SU-DHL-6 (cell line): ENCODE data around the gene VPS9D1.

Experiments
- H2AFZ ChIP-seq: fragments of 200-600 bp; sonication (generic); 2 replicates; pipeline ENCODE4 v1.6.1; 2014; ENCODE audit warnings: low read depth, mild to moderate bottlenecking, moderate library complexity, mixed read lengths, antibody characterized with exemption, low read length; ENCODE audit not compliant: severe bottlenecking
- H3F3A ChIP-seq: fragments of 200-600 bp; shearing (Covaris generic); 2 replicates; pipeline ENCODE4 v1.6.0; 2016; ENCODE audit warnings: antibody characterized with exemption, mild to moderate bottlenecking; ENCODE audit not compliant: insufficient read depth
- H3K27ac ChIP-seq: fragments of 200-600 bp; sonication (generic); 2 replicates; pipeline ENCODE4 v1.5.1; 2016; ENCODE audit warnings: low read depth, mild to moderate bottlenecking, low read length, moderate library complexity, mixed read lengths
- H3K27me3 ChIP-seq: fragments of 200-600 bp; sonication (generic), shearing (Covaris generic); 2 replicates; pipeline ENCODE4 v1.6.0; 2014; ENCODE audit warnings: mild to moderate bottlenecking, low read length
- H3K36me3 ChIP-seq: fragments of 200-600 bp; sonication (generic); 2 replicates; pipeline ENCODE4 v1.6.1; 2014; ENCODE audit warnings: mild to moderate bottlenecking, low read length, mixed read lengths
- H3K4me2 ChIP-seq: fragments of 300-600, 200-600 bp; shearing (Covaris generic), sonication (generic); 2 replicates; pipeline ENCODE4 v1.6.0; 2014; ENCODE audit warnings: low read length, low read depth, mild to moderate bottlenecking; ENCODE audit not compliant: poor library complexity, severe bottlenecking
- H3K4me3 ChIP-seq: fragments of 200-600 bp; sonication (generic); 2 replicates; pipeline ENCODE4 v1.5.1; 2014; ENCODE audit warnings: antibody characterized with exemption, low read length, mild to moderate bottlenecking, mixed read lengths; ENCODE audit not compliant: insufficient read depth, poor library complexity, severe bottlenecking
- H3K79me2 ChIP-seq: fragments of 200-600 bp; sonication (generic); 2 replicates; pipeline ENCODE4 v1.6.1; 2014; ENCODE audit warnings: mild to moderate bottlenecking, low read length, moderate library complexity; ENCODE audit not compliant: insufficient read depth
- H3K9ac ChIP-seq: fragments of 200-600 bp; sonication (generic); 2 replicates; pipeline ENCODE4 v1.7.0; 2014; ENCODE audit warnings: mild to moderate bottlenecking, low read length
- H3K9me2 ChIP-seq: fragments of 200-600 bp; sonication (generic); replicated peaks from 2 replicates; pipeline ENCODE4 v1.6.1; 2014; ENCODE audit warnings: low read length; ENCODE audit not compliant: insufficient read depth
- H3K9me3 ChIP-seq: fragments of 200-600 bp; sonication (generic); 2 replicates; pipeline ENCODE4 v1.6.1; 2014; ENCODE audit warnings: low read length, mixed read lengths; ENCODE audit not compliant: insufficient read depth
- H4K20me1 ChIP-seq: fragments of 200-600 bp; sonication (generic); 2 replicates; pipeline ENCODE4 v1.6.1; 2014; ENCODE audit warnings: low read depth, mild to moderate bottlenecking, antibody characterized with exemption, low read length, moderate library complexity, mixed read lengths
- EZH2phosphoT487 ChIP-seq: fragments of 200-600 bp; sonication (generic), shearing (Covaris generic); conservative IDR thresholded peaks from 2 replicates; pipeline ENCODE4 v1.6.1; 2018; ENCODE audit warnings: mild to moderate bottlenecking, antibody characterized with exemption, low read length, moderate library complexity, mixed read lengths
- TF ChIP-seq, protein P1 (sequence below): fragments of 200-600 bp; sonication (generic); IDR thresholded peaks from one replicate; pipeline ENCODE4 v1.5.1; 2017; ENCODE audit warnings: antibody characterized with exemption, mild to moderate bottlenecking, low read length, moderate library complexity; ENCODE audit not compliant: insufficient read depth, poor library complexity, severe bottlenecking

The VPS9D1 gene

DNA sequence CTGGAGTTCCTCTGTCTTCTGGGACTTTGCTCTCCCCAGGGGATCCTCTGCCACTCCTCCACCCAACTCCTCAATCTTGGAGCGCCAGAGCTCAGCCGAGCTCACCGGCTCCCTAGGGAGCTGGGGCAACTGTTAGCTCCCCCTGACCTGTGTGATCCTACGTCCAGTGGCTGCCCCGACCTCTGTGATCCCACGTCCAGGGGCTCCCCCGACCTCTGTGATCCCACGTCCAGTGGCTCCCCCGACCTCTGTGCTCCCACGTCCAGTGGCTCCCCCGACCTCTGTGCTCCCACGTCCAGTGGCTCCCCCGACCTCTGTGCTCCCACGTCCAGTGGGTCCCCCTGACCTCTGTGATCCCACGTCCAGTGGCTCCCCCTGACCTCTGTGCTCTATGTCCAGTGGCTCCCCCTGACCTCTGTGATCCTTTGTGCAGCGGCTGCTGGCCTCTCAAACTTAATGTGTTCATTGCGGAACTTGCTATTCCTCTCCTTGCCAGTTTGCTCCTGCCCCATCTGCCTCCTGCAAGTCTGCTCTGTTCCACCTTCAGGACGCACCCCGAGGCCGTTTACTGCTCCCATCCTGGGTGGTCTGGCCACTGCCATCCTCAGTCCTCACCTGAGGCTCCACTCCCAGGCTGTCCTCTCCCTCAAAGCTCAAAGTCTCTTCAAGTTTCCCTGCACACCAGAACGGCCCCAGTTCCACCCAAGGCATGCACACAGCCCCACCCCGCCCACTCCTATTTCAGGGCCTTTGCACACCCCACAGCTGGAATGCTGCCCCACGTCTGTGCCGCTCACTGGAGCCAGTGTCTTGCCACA, 2.8 kb downstream of the VPS9D1 start:
- Histone ChIP-seq H3K79me2 (no peaks in the 10 kb centered on the region; the same call in 1 of the 2 replicates), H3F3A (peaks cover 5% of the 10 kb centered on the region), H3K27ac (no peak overlapping the region), H3K9me2 (no peaks in the 10 kb centered on the region), H3K4me3 (no peak overlapping the region), H2AFZ (no peak overlapping the region), H3K36me3 (no peaks in the 10 kb centered on the region), H3K27me3 (no peaks in the 10 kb centered on the region), H3K9me3 (no peaks in the 10 kb centered on the region), H3K9ac (no peak overlapping the region), H4K20me1 (peaks cover 7% of the 10 kb centered on the region; the same call in 1 of the 2 replicates), H3K4me2 (no peak overlapping the region)
- TF ChIP-seq, protein P1, sequence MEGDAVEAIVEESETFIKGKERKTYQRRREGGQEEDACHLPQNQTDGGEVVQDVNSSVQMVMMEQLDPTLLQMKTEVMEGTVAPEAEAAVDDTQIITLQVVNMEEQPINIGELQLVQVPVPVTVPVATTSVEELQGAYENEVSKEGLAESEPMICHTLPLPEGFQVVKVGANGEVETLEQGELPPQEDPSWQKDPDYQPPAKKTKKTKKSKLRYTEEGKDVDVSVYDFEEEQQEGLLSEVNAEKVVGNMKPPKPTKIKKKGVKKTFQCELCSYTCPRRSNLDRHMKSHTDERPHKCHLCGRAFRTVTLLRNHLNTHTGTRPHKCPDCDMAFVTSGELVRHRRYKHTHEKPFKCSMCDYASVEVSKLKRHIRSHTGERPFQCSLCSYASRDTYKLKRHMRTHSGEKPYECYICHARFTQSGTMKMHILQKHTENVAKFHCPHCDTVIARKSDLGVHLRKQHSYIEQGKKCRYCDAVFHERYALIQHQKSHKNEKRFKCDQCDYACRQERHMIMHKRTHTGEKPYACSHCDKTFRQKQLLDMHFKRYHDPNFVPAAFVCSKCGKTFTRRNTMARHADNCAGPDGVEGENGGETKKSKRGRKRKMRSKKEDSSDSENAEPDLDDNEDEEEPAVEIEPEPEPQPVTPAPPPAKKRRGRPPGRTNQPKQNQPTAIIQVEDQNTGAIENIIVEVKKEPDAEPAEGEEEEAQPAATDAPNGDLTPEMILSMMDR, result no peak
- TF ChIP-seq EZH2phosphoT487, result no peak

DNA sequence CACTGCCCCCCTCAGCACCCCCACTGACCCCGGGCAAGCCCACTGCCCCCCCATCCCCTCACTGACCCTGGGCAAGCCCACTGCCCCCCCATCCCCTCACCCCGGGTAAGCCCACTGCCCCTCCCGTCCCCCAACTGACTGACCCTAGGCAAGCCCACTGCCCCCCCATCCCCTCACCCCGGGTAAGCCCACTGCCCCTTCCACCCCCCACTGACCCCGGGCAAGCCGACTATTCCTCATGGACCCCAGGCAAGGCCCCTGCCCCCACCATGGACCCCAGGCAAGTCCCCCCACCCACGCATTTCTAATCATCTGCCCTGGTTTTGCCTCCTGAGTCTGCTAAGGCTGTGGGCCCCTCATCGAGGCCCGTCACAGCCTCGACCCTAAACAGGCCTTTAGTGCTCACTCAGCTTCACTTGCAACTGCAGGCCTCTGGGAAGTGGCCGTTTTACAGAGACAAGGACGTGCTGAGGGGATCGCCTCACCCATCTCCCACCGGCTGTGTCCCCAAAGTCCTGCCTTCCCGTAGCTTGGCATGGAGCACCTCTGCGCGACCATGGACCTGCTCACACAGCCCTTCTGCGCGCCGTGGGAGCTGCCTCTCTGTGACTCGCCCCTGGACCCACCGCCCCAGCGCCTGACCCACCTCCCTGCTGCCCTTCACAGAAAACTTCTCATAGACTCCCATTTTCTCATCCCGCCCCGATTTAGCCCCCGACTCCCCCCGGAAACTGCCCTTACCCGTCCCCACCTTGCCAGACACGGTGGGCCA, 3.6 kb downstream of the VPS9D1 start:
- Histone ChIP-seq H3K36me3 (no peaks in the 10 kb centered on the region), H3K9me2 (no peaks in the 10 kb centered on the region), H4K20me1 (no peaks in the 10 kb centered on the region), H3K9ac (no peak overlapping the region), H3K79me2 (no peaks in the 10 kb centered on the region; the same call in 1 of the 2 replicates), H3F3A (peaks cover 5% of the 10 kb centered on the region), H3K27ac (no peak overlapping the region), H3K9me3 (no peaks in the 10 kb centered on the region), H2AFZ (no peak overlapping the region), H3K4me2 (no peak overlapping the region), H3K27me3 (no peaks in the 10 kb centered on the region), H3K4me3 (no peak overlapping the region)
- no peak for TF ChIP-seq EZH2phosphoT487
- TF ChIP-seq, protein P1, result no peak

DNA sequence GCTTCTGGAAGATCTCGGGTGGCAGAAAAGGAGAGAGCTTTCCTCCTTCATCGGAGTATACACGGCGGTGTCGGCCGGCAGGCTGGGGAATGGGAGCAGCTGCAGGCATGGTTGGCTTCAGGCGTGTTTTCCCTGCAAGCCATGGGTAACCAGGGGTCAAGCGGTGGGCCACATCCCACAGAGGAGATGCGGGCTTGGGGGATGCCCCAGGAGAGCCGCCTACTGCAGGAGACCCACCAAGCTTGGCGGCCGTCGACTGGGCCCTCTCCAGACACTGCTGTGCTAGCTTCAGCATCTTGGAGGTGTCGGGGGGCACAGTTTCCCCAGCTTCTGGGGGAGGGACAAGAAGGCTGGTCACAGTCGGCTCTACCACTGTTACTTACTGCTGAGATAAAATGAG, 4.2 kb downstream of the VPS9D1 start:
- Histone ChIP-seq H3K27ac (no peak overlapping the region), H3K79me2 (no peaks in the 10 kb centered on the region; the same call in 1 of the 2 replicates), H3K27me3 (no peaks in the 10 kb centered on the region), H3K9me2 (no peaks in the 10 kb centered on the region), H3K4me3 (no peak overlapping the region), H4K20me1 (no peaks in the 10 kb centered on the region), H3K4me2 (no peak overlapping the region), H3K9me3 (no peaks in the 10 kb centered on the region), H2AFZ (no peak overlapping the region), H3K9ac (no peak overlapping the region), H3F3A (peaks cover 5% of the 10 kb centered on the region), H3K36me3 (no peaks in the 10 kb centered on the region)
- TF ChIP-seq, protein P1, result no peak
- TF ChIP-seq EZH2phosphoT487, result no peak
